ENCODE results near the gene NUDT22.

NUDT22 gene

DNA sequence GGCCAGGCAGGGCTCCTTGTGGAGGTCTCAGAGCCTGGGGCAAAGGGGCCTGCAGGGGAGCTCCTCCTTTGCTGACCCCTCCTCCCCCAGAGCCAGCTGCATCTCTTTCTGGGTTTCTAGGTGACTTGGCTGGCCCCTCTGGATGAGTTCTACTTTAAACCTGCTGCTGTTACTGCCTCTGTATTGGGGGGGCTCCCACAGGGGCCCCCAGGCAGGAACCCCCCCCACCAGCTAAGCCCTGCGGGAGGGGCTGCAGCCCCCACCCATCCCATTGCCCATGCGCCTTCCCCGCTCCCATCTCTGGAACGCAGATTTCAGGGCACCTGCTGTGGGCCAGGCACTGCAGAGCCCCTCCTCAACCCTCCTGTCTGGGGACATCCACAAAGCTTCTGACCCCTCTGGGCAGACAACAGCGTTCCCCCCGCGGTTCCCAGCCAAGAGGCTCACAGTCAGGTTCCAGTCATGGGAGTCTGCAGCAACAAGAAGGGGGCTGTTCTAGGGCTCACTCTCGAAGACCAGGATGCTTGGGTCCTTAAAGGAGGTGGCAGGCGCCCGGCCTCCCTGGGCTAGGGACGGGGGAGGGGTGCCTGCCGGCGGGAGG lies 24.4 kb downstream of the NUDT22 start:
- Histone ChIP-seq H2AFZ (ENCODE audit: low read depth, low read length) (0 out of 2 replicates have a peak overlapping the region, but pooled peaks have one; percentile 14), H3K4me3 (ENCODE audit: low read length) (peak overlapping the region; percentile 93), H3K9me3 (ENCODE audit: insufficient read depth, low read length) (no peaks in the 10 kb centered on the region), H3K36me3 (replicated peaks; ENCODE audit: low read depth, low read length) (no peaks in the 10 kb centered on the region), H3K9ac (ENCODE audit: low read length) (peak overlapping the region; percentile 75), H3K27me3 (ENCODE audit: low read depth, low read length) (no peaks in the 10 kb centered on the region), H3K4me2 (ENCODE audit: low read length) (peak overlapping the region; percentile 92), H4K20me1 (ENCODE audit: insufficient read depth, low read length) (peaks cover 11% of the 10 kb centered on the region; the same call in 1 of the 2 replicates), H3K79me2 (ENCODE audit: low read length) (peaks cover 38% of the 10 kb centered on the region), H3K27ac (ENCODE audit: low read length) (no peak overlapping the region), H3K4me1 (ENCODE audit: low read length) (peaks cover 33% of the 10 kb centered on the region)
- TF ChIP-seq, protein P1, sequence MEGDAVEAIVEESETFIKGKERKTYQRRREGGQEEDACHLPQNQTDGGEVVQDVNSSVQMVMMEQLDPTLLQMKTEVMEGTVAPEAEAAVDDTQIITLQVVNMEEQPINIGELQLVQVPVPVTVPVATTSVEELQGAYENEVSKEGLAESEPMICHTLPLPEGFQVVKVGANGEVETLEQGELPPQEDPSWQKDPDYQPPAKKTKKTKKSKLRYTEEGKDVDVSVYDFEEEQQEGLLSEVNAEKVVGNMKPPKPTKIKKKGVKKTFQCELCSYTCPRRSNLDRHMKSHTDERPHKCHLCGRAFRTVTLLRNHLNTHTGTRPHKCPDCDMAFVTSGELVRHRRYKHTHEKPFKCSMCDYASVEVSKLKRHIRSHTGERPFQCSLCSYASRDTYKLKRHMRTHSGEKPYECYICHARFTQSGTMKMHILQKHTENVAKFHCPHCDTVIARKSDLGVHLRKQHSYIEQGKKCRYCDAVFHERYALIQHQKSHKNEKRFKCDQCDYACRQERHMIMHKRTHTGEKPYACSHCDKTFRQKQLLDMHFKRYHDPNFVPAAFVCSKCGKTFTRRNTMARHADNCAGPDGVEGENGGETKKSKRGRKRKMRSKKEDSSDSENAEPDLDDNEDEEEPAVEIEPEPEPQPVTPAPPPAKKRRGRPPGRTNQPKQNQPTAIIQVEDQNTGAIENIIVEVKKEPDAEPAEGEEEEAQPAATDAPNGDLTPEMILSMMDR (IDR thresholded peaks at IDR 0.05; ENCODE audit: low read depth, low read length): no peak
- no peak for TF ChIP-seq EZH2phosphoT487 (IDR thresholded peaks at IDR 0.05; ENCODE audit: low read depth)

- Histone ChIP-seq H3K4me3 (ENCODE audit: low read length) (peak within 1 kb of the TSS; percentile 93), H3K9me3 (ENCODE audit: insufficient read depth, low read length) (no peaks in the 10 kb centered on the region), H4K20me1 (ENCODE audit: insufficient read depth, low read length) (peaks cover 11% of the 10 kb centered on the region; the same call in 1 of the 2 replicates), H2AFZ (ENCODE audit: low read depth, low read length) (peak within 1 kb of the TSS; percentile 66; the same call in 1 of the 2 replicates), H3K27ac (ENCODE audit: low read length) (peak within 1 kb of the TSS; percentile 36), H3K4me1 (ENCODE audit: low read length) (peaks cover 33% of the 10 kb centered on the region), H3K36me3 (replicated peaks; ENCODE audit: low read depth, low read length) (peaks cover 6% of the 10 kb centered on the region), H3K27me3 (ENCODE audit: low read depth, low read length) (no peaks in the 10 kb centered on the region), H3K79me2 (ENCODE audit: low read length) (peaks cover 31% of the 10 kb centered on the region), H3K4me2 (ENCODE audit: low read length) (peak within 1 kb of the TSS; percentile 92), H3K9ac (ENCODE audit: low read length) (peak within 1 kb of the TSS; percentile 88)
- TF ChIP-seq, protein P1 (IDR thresholded peaks at IDR 0.05; ENCODE audit: low read depth, low read length): peak; percentile 67
- no peak for TF ChIP-seq EZH2phosphoT487 (IDR thresholded peaks at IDR 0.05; ENCODE audit: low read depth)
Measured at GRCh38 chr11:64251016-64251752, 25.1 kb downstream of the NUDT22 start, which contains the start of gene PLCB3. Gene PLCB3 (plus strand): TSS chr11:64251530. CDS start chr11:64251650, 120 bp downstream.

DNA sequence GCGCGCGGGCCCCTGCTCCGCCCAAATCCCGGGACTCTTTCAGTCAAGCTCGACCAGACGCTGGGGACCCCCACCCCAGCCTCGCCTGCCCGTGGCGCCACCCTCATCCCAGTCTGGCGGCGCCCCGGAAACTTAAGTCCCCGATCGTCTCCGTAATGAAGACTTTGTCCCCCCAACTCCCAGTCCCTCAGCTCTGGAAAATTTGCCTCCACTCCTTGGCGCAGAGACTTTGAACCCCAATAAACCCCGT lies 25.6 kb downstream of the NUDT22 start:
- Histone ChIP-seq H3K27ac (ENCODE audit: low read length) (peak overlapping the region; percentile 36; the same call in 1 of the 2 replicates), H3K79me2 (ENCODE audit: low read length) (peaks cover 27% of the 10 kb centered on the region), H3K4me2 (ENCODE audit: low read length) (peak overlapping the region; percentile 78), H3K9ac (ENCODE audit: low read length) (peak overlapping the region; percentile 88), H3K4me3 (ENCODE audit: low read length) (peak overlapping the region; percentile 93), H4K20me1 (ENCODE audit: insufficient read depth, low read length) (peaks cover 11% of the 10 kb centered on the region; the same call in 1 of the 2 replicates), H3K9me3 (ENCODE audit: insufficient read depth, low read length) (no peaks in the 10 kb centered on the region), H3K27me3 (ENCODE audit: low read depth, low read length) (no peaks in the 10 kb centered on the region), H3K4me1 (ENCODE audit: low read length) (peaks cover 33% of the 10 kb centered on the region), H3K36me3 (replicated peaks; ENCODE audit: low read depth, low read length) (peaks cover 10% of the 10 kb centered on the region), H2AFZ (ENCODE audit: low read depth, low read length) (no peak overlapping the region)
- TF ChIP-seq, protein P1 (IDR thresholded peaks at IDR 0.05; ENCODE audit: low read depth, low read length): no peak
- no peak for TF ChIP-seq EZH2phosphoT487 (IDR thresholded peaks at IDR 0.05; ENCODE audit: low read depth)

All from OCI-LY3 (cell line).